CD4-positive, alpha-beta T cell (primary cell): ENCODE results near the gene SYCN. TPM values are rescaled to one million over a fixed set of nuclear protein-coding genes. Genes with fewer than 3 reads are reported as not detected.

Source experiments
- ATAC-seq: fragments of 200-7000 bp; cut with Tn5 transposase; one replicate; pipeline ENCODE4 v1.10.0; 2022; ENCODE audit warnings: mild to moderate bottlenecking; ENCODE audit not compliant: poor library complexity
- CTCF ChIA-PET: fragments of 350-600 bp; sonication (Branson Sonifier 250); formaldehyde crosslinking; loops from one replicate; lab custom pipeline; 2021; ENCODE audit warnings: antibody characterized with exemption, inconsistent platforms; lab: Charles Lee
- POLR2A ChIA-PET: fragments of 350-600 bp; sonication (Branson Sonifier 250); formaldehyde crosslinking; loops from one replicate; lab custom pipeline; 2021; ENCODE audit warnings: antibody characterized with exemption, inconsistent platforms; lab: Charles Lee
- DNase-seq, 14 experiments: peaks; one replicate each; pipeline ENCODE4 v3.0.0-alpha.2; 2013 to 2020; ENCODE audit warnings: mixed read lengths in 2 of 14
- H3K27ac ChIP-seq, 2 donors: one replicate each; pipeline versions ENCODE4 v1.5.1 to v1.7.0; 2013; ENCODE audit warnings: low read length in 2 of 2, low read depth in 1 of 2, mild to moderate bottlenecking in 1 of 2
- H3K27me3 ChIP-seq, 2 experiments: 1 replicate in 1 of 2; 2 replicates in 1 of 2; pipeline versions ENCODE4 v1.6.1 to v1.7.0; 2013; ENCODE audit warnings: low read length in 2 of 2, control low read depth in 1 of 2, mild to moderate bottlenecking in 1 of 2, moderate library complexity in 1 of 2; ENCODE audit not compliant: insufficient read depth in 2 of 2, control insufficient read depth in 1 of 2
- H3K36me3 ChIP-seq: one replicate; pipeline ENCODE4 v1.6.1; 2013; ENCODE audit warnings: low read length, control low read depth; ENCODE audit not compliant: insufficient read depth
- H3K4me1 ChIP-seq: one replicate; pipeline ENCODE4 v1.6.1; 2013; ENCODE audit warnings: low read length, control low read depth; ENCODE audit not compliant: insufficient read depth
- H3K4me3 ChIP-seq: one replicate; pipeline ENCODE4 v1.5.1; 2013; ENCODE audit warnings: mild to moderate bottlenecking, low read length, moderate library complexity
- H3K9me3 ChIP-seq, 2 experiments: 1 replicate in 1 of 2; 2 replicates in 1 of 2; pipeline versions ENCODE4 v1.6.1 to v1.7.0; 2013; ENCODE audit warnings: low read length in 2 of 2, mild to moderate bottlenecking in 2 of 2, control low read depth in 1 of 2, moderate library complexity in 1 of 2; ENCODE audit not compliant: control insufficient read depth in 1 of 2, insufficient read depth in 1 of 2
- H3K27ac Mint-ChIP-seq: one replicate; pipeline ENCODE4 v1.8.0; 2020; ENCODE audit warnings: mixed read lengths
- H3K27me3 Mint-ChIP-seq: one replicate; pipeline ENCODE4 v1.8.0; 2021; ENCODE audit warnings: mixed read lengths
- H3K36me3 Mint-ChIP-seq: one replicate; pipeline ENCODE4 v1.8.0; 2021; ENCODE audit warnings: low read depth, mixed read lengths
- H3K4me1 Mint-ChIP-seq: one replicate; pipeline ENCODE4 v1.8.0; 2021; ENCODE audit warnings: low read depth, mixed read lengths
- H3K4me3 Mint-ChIP-seq: one replicate; pipeline ENCODE4 v1.8.0; 2020; ENCODE audit warnings: mild to moderate bottlenecking, mixed read lengths
- H3K9me3 Mint-ChIP-seq: one replicate; pipeline ENCODE4 v1.8.0; 2020; ENCODE audit warnings: mixed read lengths
- CTCF ChIP-seq: fragments of 200-600 bp; IDR thresholded peaks from one replicate; pipeline ENCODE4 v1.8.0; 2022; ENCODE audit warnings: antibody characterized with exemption, mild to moderate bottlenecking
- intact Hi-C, 2 experiments: fragments of 100-400 bp; cut with DNase I in 1 of 2; cut with micrococcal nuclease in 1 of 2; formaldehyde crosslinking; loops; one replicate each; pipeline versions ENCODE4 v1.15.1 to v1.9.0; 2023 to 2025; cut with DNase I, micrococcal nuclease
- total RNA-seq, 174 experiments: library from RNA in 2 of 174; stranded (reverse) in 2 of 174; gene quantifications; one replicate each; pipeline ENCODE4 v1.2.3 and lab custom pipeline; 2021 to 2026

SYCN gene
- total RNA-seq, 2 experiments from 2014 or later = not detected

DNA sequence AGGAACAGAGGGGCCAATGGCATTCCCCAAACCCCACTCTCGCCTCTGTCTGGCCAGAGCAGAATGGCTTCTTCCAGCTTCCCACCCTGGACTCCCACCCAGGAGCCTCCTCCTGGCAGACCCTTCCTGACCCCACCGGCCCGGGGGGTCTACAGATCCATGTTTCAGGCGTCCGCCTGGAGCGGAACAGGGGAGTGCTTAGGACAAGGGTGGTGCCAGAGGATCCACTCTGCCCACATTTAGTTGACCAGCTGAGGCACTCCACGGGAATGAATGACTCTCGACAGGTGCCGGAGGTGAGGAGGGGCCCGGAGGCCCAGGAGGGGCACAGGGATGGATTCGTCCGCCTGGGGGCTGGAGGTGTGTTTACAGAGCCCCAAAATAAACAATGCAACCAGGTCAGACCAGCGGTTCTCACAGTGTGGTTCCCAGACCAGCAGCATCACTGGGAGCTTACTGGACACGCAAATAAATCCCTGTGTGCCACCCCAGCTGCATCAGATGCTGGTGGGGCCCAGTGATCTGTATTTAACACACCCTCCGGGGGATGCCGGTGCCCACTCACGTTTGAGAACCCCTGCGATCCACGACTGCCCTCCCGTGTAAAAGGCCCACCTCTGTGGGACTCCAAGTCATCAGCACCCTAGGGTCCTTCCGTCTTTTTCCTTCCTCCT lies 22.4 kb downstream of the SYCN start:
- H3K9me3 Mint-ChIP-seq = no peaks in the 10 kb centered on the region
- POLR2A ChIA-PET = no interaction called here
- no peak for TF ChIP-seq CTCF
- no peak for DNase-seq
- no peak overlapping the region for H3K4me3 ChIP-seq
- peaks cover 0 to 4% of the 10 kb centered on the region in 2 experiments for H3K9me3 ChIP-seq
- no peak overlapping the region for H3K27ac Mint-ChIP-seq
- peaks cover 15% of the 10 kb centered on the region for H3K36me3 ChIP-seq
- H3K4me3 Mint-ChIP-seq = no peak overlapping the region
- H3K27me3 Mint-ChIP-seq = no peaks in the 10 kb centered on the region
- intact Hi-C loops = loop anchor here in 1 of 2 experiments (10.0 kb wide), 1 partner anchor 217 kb away; no protein-coding TSS in a partner anchor
- H3K4me1 Mint-ChIP-seq = no peaks in the 10 kb centered on the region
- no peak overlapping the region for H3K27ac ChIP-seq
- H3K4me1 ChIP-seq = no peaks in the 10 kb centered on the region
- H3K36me3 Mint-ChIP-seq = peaks cover 7% of the 10 kb centered on the region
- no peak for ATAC-seq
- CTCF ChIA-PET = no interaction called here
- no peaks in the 10 kb centered on the region for H3K27me3 ChIP-seq

DNA sequence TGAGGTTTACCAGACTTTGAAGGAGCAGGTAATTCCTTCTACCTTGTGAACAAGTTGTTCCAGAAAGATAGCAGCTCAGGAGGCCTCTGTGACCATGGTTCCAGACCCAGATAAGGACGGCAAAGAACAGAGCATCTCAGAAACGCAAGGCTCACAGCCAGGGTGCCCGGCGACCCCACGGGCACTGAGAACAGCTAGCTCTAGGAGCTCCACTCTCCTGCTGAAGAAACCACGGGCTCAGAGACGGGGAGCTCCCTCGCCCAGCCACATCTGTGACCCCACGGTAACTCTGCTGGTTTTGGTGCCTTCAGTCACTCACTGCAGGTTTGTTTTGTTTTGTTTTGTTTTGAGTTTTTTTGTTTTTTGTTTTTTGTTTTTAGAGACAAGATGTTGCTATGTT lies 23.3 kb downstream of the SYCN start:
- H3K4me1 ChIP-seq = no peaks in the 10 kb centered on the region
- DNase-seq = no peak
- no peaks in the 10 kb centered on the region for H3K27me3 ChIP-seq
- H3K9me3 ChIP-seq = peaks cover 0 to 4% of the 10 kb centered on the region in 2 experiments
- H3K9me3 Mint-ChIP-seq = no peaks in the 10 kb centered on the region
- POLR2A ChIA-PET = no interaction called here
- no peaks in the 10 kb centered on the region for H3K4me1 Mint-ChIP-seq
- no peak for TF ChIP-seq CTCF
- no peak overlapping the region for H3K27ac ChIP-seq
- no peaks in the 10 kb centered on the region for H3K27me3 Mint-ChIP-seq
- no peak overlapping the region for H3K4me3 Mint-ChIP-seq
- no peak overlapping the region for H3K4me3 ChIP-seq
- intact Hi-C loops = loop anchor here in 1 of 2 experiments (10.0 kb wide), 1 partner anchor 216 kb away; no protein-coding TSS in a partner anchor
- no peak overlapping the region for H3K27ac Mint-ChIP-seq
- CTCF ChIA-PET = interaction anchor here (0.6 kb wide), 1 partner anchor 33 kb away, joined by 3 read pairs; no protein-coding TSS in a partner anchor
- no peak for ATAC-seq
- H3K36me3 ChIP-seq = peaks cover 15% of the 10 kb centered on the region
- peaks cover 10% of the 10 kb centered on the region for H3K36me3 Mint-ChIP-seq

DNA sequence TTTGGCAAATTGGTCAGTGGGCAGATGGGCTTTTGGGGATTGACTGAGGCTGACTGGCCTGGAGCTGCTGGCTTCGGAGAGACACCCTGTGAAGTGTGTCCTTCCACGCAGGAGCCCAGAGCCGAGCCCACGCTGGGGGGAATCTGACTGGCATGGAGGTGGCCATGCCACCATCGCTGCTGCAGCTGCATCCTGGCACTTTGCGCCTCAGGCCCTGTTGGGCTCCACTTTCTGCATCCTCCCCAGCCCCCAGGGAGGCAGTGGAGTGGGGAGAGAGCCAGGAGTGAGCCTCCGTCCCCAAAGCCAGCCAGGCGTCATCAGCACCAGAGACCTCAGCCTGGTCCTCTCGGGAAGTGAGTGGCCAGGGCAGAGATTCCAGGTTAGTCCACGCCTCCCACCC lies 24.3 kb downstream of the SYCN start:
- Mint-ChIP-seq H3K4me3 (no peak overlapping the region), H3K36me3 (peaks cover 12% of the 10 kb centered on the region), H3K4me1 (no peaks in the 10 kb centered on the region), H3K9me3 (no peaks in the 10 kb centered on the region), H3K27ac (no peak overlapping the region), H3K27me3 (no peaks in the 10 kb centered on the region)
- intact Hi-C loops = loop anchor here in 1 of 2 experiments (10.0 kb wide), 1 partner anchor 215 kb away; no protein-coding TSS in a partner anchor
- CTCF ChIA-PET = no interaction called here
- TF ChIP-seq CTCF = no peak
- no peak for DNase-seq
- Histone ChIP-seq H3K4me3 (no peak overlapping the region), H3K9me3 (peaks cover 0 to 4% of the 10 kb centered on the region in 2 experiments), H3K4me1 (no peaks in the 10 kb centered on the region), H3K27me3 (no peaks in the 10 kb centered on the region), H3K27ac (no peak overlapping the region), H3K36me3 (peaks cover 23% of the 10 kb centered on the region)
- no peak for ATAC-seq
- POLR2A ChIA-PET = no interaction called here
